Gastroesophageal sphincter (tissue), 3 donors: ENCODE data around the gene APBA1.

Experiments used
- EP300 ChIP-seq: sonication (generic); formaldehyde crosslinking; IDR thresholded peaks from one replicate; pipeline ENCODE4 v1.6.1; 2017; ENCODE audit warnings: antibody characterized with exemption, mild to moderate bottlenecking
- TF ChIP-seq, protein P1 (sequence below), 4 experiments: fragments of 200-600 bp in 2 of 4; fragments of 450-650 bp in 2 of 4; sonication (generic) in 1 of 4; IDR thresholded peaks; one replicate each; pipeline ENCODE4 v1.5.1; 2017 to 2019; ENCODE audit warnings: antibody characterized with exemption in 4 of 4, mild to moderate bottlenecking in 2 of 4, moderate library complexity in 2 of 4

DNA sequence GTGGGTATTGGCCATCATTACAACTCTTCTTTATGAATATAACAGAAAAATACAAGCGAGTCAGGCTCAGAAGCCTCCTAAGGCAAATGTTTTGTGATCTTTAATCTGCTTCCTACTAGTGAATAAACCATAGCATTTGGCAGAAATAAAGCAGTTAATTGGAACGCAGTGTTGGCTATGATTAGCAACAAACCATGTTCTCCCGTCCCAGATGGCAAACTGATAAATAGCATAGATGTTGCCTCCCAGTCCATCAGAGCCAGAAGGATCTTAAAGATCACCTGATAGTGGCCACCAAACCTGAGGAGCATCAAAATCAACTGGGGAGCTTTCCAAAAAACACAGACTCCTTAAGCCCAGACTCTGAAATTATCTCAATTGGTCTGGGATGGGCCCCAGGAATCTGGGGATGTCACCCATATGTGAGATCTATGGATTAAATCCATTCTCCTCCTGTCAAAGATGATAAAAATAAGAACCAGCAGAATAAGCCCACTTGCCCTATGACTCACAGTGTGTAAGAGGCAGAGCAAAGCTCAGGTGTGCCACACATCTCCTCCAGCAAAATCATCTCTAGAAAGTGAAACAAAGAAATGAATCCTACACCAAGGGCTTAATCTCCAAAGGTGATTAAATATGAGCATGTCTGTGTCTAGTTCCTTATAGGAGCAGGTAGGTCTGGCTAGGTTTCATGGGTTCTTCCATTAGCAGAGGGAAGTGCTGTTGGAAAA lies 50.3 kb downstream of the APBA1 start:
- TF ChIP-seq, protein P1, sequence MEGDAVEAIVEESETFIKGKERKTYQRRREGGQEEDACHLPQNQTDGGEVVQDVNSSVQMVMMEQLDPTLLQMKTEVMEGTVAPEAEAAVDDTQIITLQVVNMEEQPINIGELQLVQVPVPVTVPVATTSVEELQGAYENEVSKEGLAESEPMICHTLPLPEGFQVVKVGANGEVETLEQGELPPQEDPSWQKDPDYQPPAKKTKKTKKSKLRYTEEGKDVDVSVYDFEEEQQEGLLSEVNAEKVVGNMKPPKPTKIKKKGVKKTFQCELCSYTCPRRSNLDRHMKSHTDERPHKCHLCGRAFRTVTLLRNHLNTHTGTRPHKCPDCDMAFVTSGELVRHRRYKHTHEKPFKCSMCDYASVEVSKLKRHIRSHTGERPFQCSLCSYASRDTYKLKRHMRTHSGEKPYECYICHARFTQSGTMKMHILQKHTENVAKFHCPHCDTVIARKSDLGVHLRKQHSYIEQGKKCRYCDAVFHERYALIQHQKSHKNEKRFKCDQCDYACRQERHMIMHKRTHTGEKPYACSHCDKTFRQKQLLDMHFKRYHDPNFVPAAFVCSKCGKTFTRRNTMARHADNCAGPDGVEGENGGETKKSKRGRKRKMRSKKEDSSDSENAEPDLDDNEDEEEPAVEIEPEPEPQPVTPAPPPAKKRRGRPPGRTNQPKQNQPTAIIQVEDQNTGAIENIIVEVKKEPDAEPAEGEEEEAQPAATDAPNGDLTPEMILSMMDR (IDR thresholded peaks at IDR 0.05) = no peak
- no peak for TF ChIP-seq EP300
